AG20443 (cell line): Measurements from ENCODE around the gene DNAH9.

Experiments used
- DNase-seq: peaks from one replicate; pipeline ENCODE4 v3.0.0; 2012; ENCODE audit warnings: low spot score, mixed read lengths

DNAH9 gene

GRCh38 chr17:11671126-11671525, 72.9 kb downstream of the DNAH9 start:
- no peak for DNase-seq

- DNase-seq = no peak
These were observed 84.4 kb downstream of the DNAH9 start for GRCh38 chr17:11682646-11683045.

- no peak for DNase-seq
These were observed 92.4 kb downstream of the DNAH9 start for GRCh38 chr17:11690681-11691080.

GRCh38 chr17:11692688-11693087, 94.4 kb downstream of the DNAH9 start:
- DNase-seq = no peak

GRCh38 chr17:11693284-11693683, 95.0 kb downstream of the DNAH9 start:
- no peak for DNase-seq

GRCh38 chr17:11700668-11701067, 102.4 kb downstream of the DNAH9 start:
- no peak for DNase-seq

- DNase-seq = no peak
These were observed 103.6 kb downstream of the DNAH9 start for GRCh38 chr17:11701911-11702310.

GRCh38 chr17:11704041-11704440, 105.8 kb downstream of the DNAH9 start:
- no peak for DNase-seq

- DNase-seq = no peak
These were observed 106.8 kb downstream of the DNAH9 start for GRCh38 chr17:11705111-11705510.

GRCh38 chr17:11707586-11707985, 109.3 kb downstream of the DNAH9 start:
- no peak for DNase-seq

- DNase-seq = no peak
These were observed 114.2 kb downstream of the DNAH9 start for GRCh38 chr17:11712456-11712855.

GRCh38 chr17:11719203-11719602, 120.9 kb downstream of the DNAH9 start:
- DNase-seq = no peak

- no peak for DNase-seq
These were observed 121.6 kb downstream of the DNAH9 start for GRCh38 chr17:11719856-11720255.

GRCh38 chr17:11720816-11721215, 122.5 kb downstream of the DNAH9 start:
- DNase-seq = no peak

GRCh38 chr17:11730747-11731146, 132.5 kb downstream of the DNAH9 start:
- no peak for DNase-seq

GRCh38 chr17:11736613-11737312, 138.5 kb downstream of the DNAH9 start:
- no peak for DNase-seq

GRCh38 chr17:11737313-11737679, 139.0 kb downstream of the DNAH9 start:
- DNase-seq = no peak

- no peak for DNase-seq
These were observed 139.9 kb downstream of the DNAH9 start for GRCh38 chr17:11738151-11738550.

GRCh38 chr17:11739351-11739750, 141.1 kb downstream of the DNAH9 start:
- no peak for DNase-seq

GRCh38 chr17:11739848-11740247, 141.6 kb downstream of the DNAH9 start:
- no peak for DNase-seq

- no peak for DNase-seq
These were observed 144.6 kb downstream of the DNAH9 start for GRCh38 chr17:11742886-11743285.

GRCh38 chr17:11744696-11745095, 146.4 kb downstream of the DNAH9 start:
- DNase-seq = no peak

- no peak for DNase-seq
These were observed 149.2 kb downstream of the DNAH9 start for GRCh38 chr17:11747441-11747840.

- DNase-seq = no peak
These were observed 159.5 kb downstream of the DNAH9 start for GRCh38 chr17:11757815-11758214.

- no peak for DNase-seq
These were observed 169.8 kb downstream of the DNAH9 start for GRCh38 chr17:11768106-11768505.
